H7 (cell line): Measurements from ENCODE around the gene CECR2. TPM values are rescaled to one million over a fixed set of nuclear protein-coding genes. Genes with fewer than 3 reads are reported as not detected.

ENCODE experiments used
- DNase-seq: peaks from one replicate; pipeline ENCODE4 v3.0.0; 2012
- H3K27me3 ChIP-seq: 2 replicates; pipeline ENCODE4 v1.6.0; 2011; ENCODE audit warnings: mild to moderate bottlenecking, low read length; ENCODE audit not compliant: control insufficient read depth, insufficient read depth
- H3K36me3 ChIP-seq: replicated peaks from 2 replicates; pipeline ENCODE4 v1.5.1; 2011; ENCODE audit warnings: low read length; ENCODE audit not compliant: control insufficient read depth, insufficient read depth
- H3K4me3 ChIP-seq: 2 replicates; pipeline ENCODE4 v1.5.1; 2011; ENCODE audit warnings: low read depth, mild to moderate bottlenecking, control low read depth, low read length, moderate library complexity; ENCODE audit not compliant: insufficient read depth
- total RNA-seq: library from RNA; depleted of rRNA; stranded (reverse); fragments of >200 nt; shearing (Covaris generic); gene quantifications from 2 replicates; pipeline ENCODE4 v1.2.3, GENCODE V29; 2014

The CECR2 gene
- total RNA-seq, 1 experiment from 2014 or later: 50.0 TPM

- Histone ChIP-seq H3K4me3 (no peak overlapping the region), H3K36me3 (no peaks in the 10 kb centered on the region), H3K27me3 (no peaks in the 10 kb centered on the region)
- DNase-seq: no peak
Observed at GRCh38 chr22:17349172-17349571, 20.1 kb upstream of the CECR2 start.

- no peak for DNase-seq
- Histone ChIP-seq H3K36me3 (no peaks in the 10 kb centered on the region), H3K4me3 (no peak overlapping the region), H3K27me3 (no peaks in the 10 kb centered on the region)
Observed at GRCh38 chr22:17350292-17350691, 19.0 kb upstream of the CECR2 start.

- no peaks in the 10 kb centered on the region for H3K27me3 ChIP-seq
- no peak for DNase-seq
Observed at GRCh38 chr22:17352798-17353197, 16.5 kb upstream of the CECR2 start.

GRCh38 chr22:17357688-17358087 lies 11.6 kb upstream of the CECR2 start:
- no peaks in the 10 kb centered on the region for H3K27me3 ChIP-seq
- DNase-seq: no peak
- no peaks in the 10 kb centered on the region for H3K36me3 ChIP-seq
- H3K4me3 ChIP-seq: no peak overlapping the region

More at GRCh38 chr22:17352798-17353197, 16.5 kb upstream of the CECR2 start:
- no peaks in the 10 kb centered on the region for H3K36me3 ChIP-seq
- no peak overlapping the region for H3K4me3 ChIP-seq

- H3K27me3 ChIP-seq: no peaks in the 10 kb centered on the region
- no peak for DNase-seq
Observed at GRCh38 chr22:17358415-17358814, 10.8 kb upstream of the CECR2 start.

GRCh38 chr22:17359501-17359900 lies 9.8 kb upstream of the CECR2 start:
- Histone ChIP-seq H3K36me3 (no peaks in the 10 kb centered on the region), H3K27me3 (no peaks in the 10 kb centered on the region), H3K4me3 (no peak overlapping the region)
- no peak for DNase-seq

More at GRCh38 chr22:17358415-17358814, 10.8 kb upstream of the CECR2 start:
- Histone ChIP-seq H3K4me3 (no peak overlapping the region), H3K36me3 (no peaks in the 10 kb centered on the region)

GRCh38 chr22:17366329-17366728 lies 2.9 kb upstream of the CECR2 start:
- Histone ChIP-seq H3K4me3 (no peak overlapping the region), H3K36me3 (no peaks in the 10 kb centered on the region), H3K27me3 (no peaks in the 10 kb centered on the region)
- DNase-seq: no peak

GRCh38 chr22:17366830-17367229 lies 2.4 kb upstream of the CECR2 start:
- DNase-seq: peak; percentile 79
- Histone ChIP-seq H3K27me3 (no peaks in the 10 kb centered on the region), H3K4me3 (peak overlapping the region; percentile 75), H3K36me3 (no peaks in the 10 kb centered on the region)

GRCh38 chr22:17368144-17368543 lies 1.1 kb upstream of the CECR2 start:
- Histone ChIP-seq H3K4me3 (peak overlapping the region; percentile 75), H3K27me3 (no peaks in the 10 kb centered on the region)

GRCh38 chr22:17368554-17369438 lies 464 bp upstream of the CECR2 start:
- Histone ChIP-seq H3K36me3 (no peaks in the 10 kb centered on the region), H3K4me3 (peak overlapping the region; percentile 75), H3K27me3 (no peaks in the 10 kb centered on the region)
- DNase-seq: peak; percentile 96

More at GRCh38 chr22:17368144-17368543, 1.1 kb upstream of the CECR2 start:
- DNase-seq: no peak
- no peaks in the 10 kb centered on the region for H3K36me3 ChIP-seq

- no peaks in the 10 kb centered on the region for H3K27me3 ChIP-seq
- peak; percentile 77 for DNase-seq
- H3K4me3 ChIP-seq: peak overlapping the region; percentile 84
- H3K36me3 ChIP-seq: no peaks in the 10 kb centered on the region
Observed at GRCh38 chr22:17370026-17370765, 936 bp downstream of the CECR2 start.

GRCh38 chr22:17370766-17371432 lies 1.6 kb downstream of the CECR2 start:
- no peak for DNase-seq
- H3K27me3 ChIP-seq: no peaks in the 10 kb centered on the region
- H3K36me3 ChIP-seq: no peaks in the 10 kb centered on the region
- peak overlapping the region; percentile 84 for H3K4me3 ChIP-seq

- Histone ChIP-seq H3K36me3 (no peaks in the 10 kb centered on the region), H3K27me3 (no peaks in the 10 kb centered on the region), H3K4me3 (peak overlapping the region; percentile 84)
- no peak for DNase-seq
Observed at GRCh38 chr22:17371448-17371847, 2.2 kb downstream of the CECR2 start.

GRCh38 chr22:17373855-17374254 lies 4.6 kb downstream of the CECR2 start:
- DNase-seq: no peak
- no peak overlapping the region for H3K4me3 ChIP-seq
- H3K36me3 ChIP-seq: no peaks in the 10 kb centered on the region
- H3K27me3 ChIP-seq: no peaks in the 10 kb centered on the region
